Measurements from ENCODE around the gene ZC3H12D. TPM values are rescaled to one million over a fixed set of nuclear protein-coding genes. Genes with fewer than 3 reads are reported as not detected.

Gene ZC3H12D
- total RNA-seq, 3 donors from 2014 or later (not counting 1 experiment from before 2014, with no cell fraction given), result 0.49 to 7.7 (median 4.1) TPM

GRCh38 chr6:149435919-149436586, 48.8 kb downstream of the ZC3H12D start:
- Mint-ChIP-seq H3K27me3 (ENCODE audit: low read depth in 2 of 2) (no peaks in the 10 kb centered on the region), H3K4me1 (peaks cover 0 to 10% of the 10 kb centered on the region in 2 donors), H3K27ac (no peak overlapping the region), H3K9me3 (no peaks in the 10 kb centered on the region), H3K36me3 (no peaks in the 10 kb centered on the region), H3K4me3 (no peak overlapping the region)
- ATAC-seq (no peak), DNase-seq (no peak)
- TF ChIP-seq, protein P1, sequence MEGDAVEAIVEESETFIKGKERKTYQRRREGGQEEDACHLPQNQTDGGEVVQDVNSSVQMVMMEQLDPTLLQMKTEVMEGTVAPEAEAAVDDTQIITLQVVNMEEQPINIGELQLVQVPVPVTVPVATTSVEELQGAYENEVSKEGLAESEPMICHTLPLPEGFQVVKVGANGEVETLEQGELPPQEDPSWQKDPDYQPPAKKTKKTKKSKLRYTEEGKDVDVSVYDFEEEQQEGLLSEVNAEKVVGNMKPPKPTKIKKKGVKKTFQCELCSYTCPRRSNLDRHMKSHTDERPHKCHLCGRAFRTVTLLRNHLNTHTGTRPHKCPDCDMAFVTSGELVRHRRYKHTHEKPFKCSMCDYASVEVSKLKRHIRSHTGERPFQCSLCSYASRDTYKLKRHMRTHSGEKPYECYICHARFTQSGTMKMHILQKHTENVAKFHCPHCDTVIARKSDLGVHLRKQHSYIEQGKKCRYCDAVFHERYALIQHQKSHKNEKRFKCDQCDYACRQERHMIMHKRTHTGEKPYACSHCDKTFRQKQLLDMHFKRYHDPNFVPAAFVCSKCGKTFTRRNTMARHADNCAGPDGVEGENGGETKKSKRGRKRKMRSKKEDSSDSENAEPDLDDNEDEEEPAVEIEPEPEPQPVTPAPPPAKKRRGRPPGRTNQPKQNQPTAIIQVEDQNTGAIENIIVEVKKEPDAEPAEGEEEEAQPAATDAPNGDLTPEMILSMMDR (IDR thresholded peaks at IDR 0.05), result no peak
- Histone ChIP-seq H3K9me3 (ENCODE audit: control insufficient read depth, insufficient read depth, low read length) (no peaks in the 10 kb centered on the region), H3K4me1 (ENCODE audit: control insufficient read depth, insufficient read depth, low read length) (peaks cover 4% of the 10 kb centered on the region), H3K27ac (ENCODE audit: low read length) (no peak overlapping the region), H3K4me3 (ENCODE audit: low read length) (no peak overlapping the region), H3K36me3 (ENCODE audit: control insufficient read depth, insufficient read depth, low read length) (no peaks in the 10 kb centered on the region), H3K27me3 (ENCODE audit: control insufficient read depth, insufficient read depth, low read length) (no peaks in the 10 kb centered on the region)
- intact Hi-C loops (cut with micrococcal nuclease), result no loop called here
- 94% methylated on average over 13 of the region's 13 CpGs for WGBS (ENCODE audit: insufficient coverage)

DNA sequence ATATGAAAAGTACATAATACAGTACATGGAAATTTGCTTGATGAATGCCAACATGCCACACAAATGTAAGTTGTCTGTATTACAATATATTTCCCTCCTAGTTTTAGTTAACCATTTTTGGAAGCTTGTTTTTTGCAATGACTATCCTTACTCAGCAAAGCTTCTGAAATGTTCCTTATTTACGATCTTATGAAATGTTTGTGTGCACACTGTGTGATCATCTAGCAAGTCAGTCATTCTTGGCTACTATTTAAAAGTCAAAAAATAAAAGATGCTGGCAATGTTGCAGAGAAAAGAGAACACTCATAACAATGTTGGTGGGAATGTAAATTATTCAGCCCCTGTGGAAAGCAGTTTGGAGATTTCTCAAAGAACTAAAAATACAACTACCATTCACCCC, 50.9 kb downstream of the ZC3H12D start:
- no peaks in the 10 kb centered on the region for H3K36me3 ChIP-seq (ENCODE audit: control insufficient read depth, insufficient read depth, low read length)
- H3K27me3 ChIP-seq (ENCODE audit: control insufficient read depth, insufficient read depth, low read length), result no peaks in the 10 kb centered on the region
- Mint-ChIP-seq H3K4me3 (no peak overlapping the region), H3K27ac (no peak overlapping the region), H3K9me3 (no peaks in the 10 kb centered on the region), H3K4me1 (peaks cover 0 to 10% of the 10 kb centered on the region in 2 donors), H3K27me3 (ENCODE audit: low read depth in 2 of 2) (no peaks in the 10 kb centered on the region), H3K36me3 (no peaks in the 10 kb centered on the region)
- intact Hi-C loops (cut with micrococcal nuclease), result loop anchor here (2.0 to 5.0 kb wide), 2 partner anchors 243 to 872 kb away; no protein-coding TSS in a partner anchor
- TF ChIP-seq, protein P1 (IDR thresholded peaks at IDR 0.05), result no peak
- DNase-seq, result no peak
- no peak overlapping the region for H3K4me3 ChIP-seq (ENCODE audit: low read length)
- 75% methylated on average over 1 of the region's 1 CpG for WGBS (ENCODE audit: insufficient coverage)
- no peak overlapping the region for H3K27ac ChIP-seq (ENCODE audit: low read length)
- ATAC-seq, result no peak
- no peaks in the 10 kb centered on the region for H3K9me3 ChIP-seq (ENCODE audit: control insufficient read depth, insufficient read depth, low read length)
- H3K4me1 ChIP-seq (ENCODE audit: control insufficient read depth, insufficient read depth, low read length), result peaks cover 4% of the 10 kb centered on the region

DNA sequence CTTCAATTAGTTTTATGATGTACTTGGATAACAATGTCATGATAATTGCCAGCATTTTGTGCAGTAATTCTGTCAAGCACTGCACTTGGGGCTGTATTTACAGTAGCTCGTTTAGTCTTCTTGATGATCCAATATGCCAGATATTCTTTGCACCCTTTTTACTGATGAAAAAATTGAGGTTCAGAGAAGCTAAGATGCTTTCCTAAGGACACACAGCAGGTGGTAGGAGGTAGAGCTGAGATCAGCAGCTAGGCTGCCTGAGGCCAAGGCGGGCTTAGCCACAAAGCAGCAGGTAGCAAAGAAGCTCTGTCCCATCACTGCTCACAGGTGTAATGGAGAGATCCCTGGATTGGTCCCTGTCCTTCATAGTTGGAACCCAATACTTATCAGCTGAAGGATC, 51.4 kb downstream of the ZC3H12D start:
- Histone ChIP-seq H3K4me3 (ENCODE audit: low read length) (no peak overlapping the region), H3K9me3 (ENCODE audit: control insufficient read depth, insufficient read depth, low read length) (no peaks in the 10 kb centered on the region), H3K36me3 (ENCODE audit: control insufficient read depth, insufficient read depth, low read length) (no peaks in the 10 kb centered on the region), H3K27ac (ENCODE audit: low read length) (no peak overlapping the region), H3K27me3 (ENCODE audit: control insufficient read depth, insufficient read depth, low read length) (no peaks in the 10 kb centered on the region), H3K4me1 (ENCODE audit: control insufficient read depth, insufficient read depth, low read length) (peaks cover 4% of the 10 kb centered on the region)
- Mint-ChIP-seq H3K4me1 (peaks cover 0 to 10% of the 10 kb centered on the region in 2 donors), H3K27ac (no peak overlapping the region), H3K9me3 (no peaks in the 10 kb centered on the region), H3K4me3 (no peak overlapping the region), H3K36me3 (no peaks in the 10 kb centered on the region), H3K27me3 (ENCODE audit: low read depth in 2 of 2) (no peaks in the 10 kb centered on the region)
- 93% methylated on average over 2 of the region's 2 CpGs for WGBS (ENCODE audit: insufficient coverage)
- TF ChIP-seq, protein P1 (IDR thresholded peaks at IDR 0.05), result no peak
- ATAC-seq, result no peak
- DNase-seq, result no peak
- intact Hi-C loops (cut with micrococcal nuclease), result loop anchor here (2.0 to 5.0 kb wide), 2 partner anchors 243 to 871 kb away; no protein-coding TSS in a partner anchor
